ENCODE data around the gene DSP. TPM values are rescaled to one million over a fixed set of nuclear protein-coding genes. Genes with fewer than 3 reads are reported as not detected.

DSP gene
- total RNA-seq, 1 donor from 2014 or later = 305 TPM

- DNase-seq (ENCODE audit: missing footprints) (no peak), ATAC-seq (no peak)
- intact Hi-C loops (cut with DNase I) = no loop called here
These were observed 89.3 kb downstream of the DSP start for GRCh38 chr6:7630792-7631191.

GRCh38 chr6:7631466-7631865 is 90.0 kb downstream of the DSP start:
- ATAC-seq (no peak), DNase-seq (ENCODE audit: missing footprints) (no peak)
- intact Hi-C loops (cut with DNase I) = no loop called here

- no peak for ATAC-seq
- intact Hi-C loops (cut with DNase I) = no loop called here
These were observed 91.2 kb downstream of the DSP start for GRCh38 chr6:7632501-7633290.

GRCh38 chr6:7633361-7633760 is 91.9 kb downstream of the DSP start:
- DNase-seq (ENCODE audit: missing footprints) (no peak), ATAC-seq (no peak)
- intact Hi-C loops (cut with DNase I) = no loop called here

More at GRCh38 chr6:7632501-7633290, 91.2 kb downstream of the DSP start:
- DNase-seq (ENCODE audit: missing footprints) = no peak

- DNase-seq (ENCODE audit: missing footprints) = no peak
- ATAC-seq = no peak
- intact Hi-C loops (cut with DNase I) = no loop called here
These were observed 94.7 kb downstream of the DSP start for GRCh38 chr6:7636151-7636550.

Other genes starting within 250 kb of the DSP start
- gene SSR1, start 228.5 kb upstream of the DSP start, total RNA-seq = 58.5 TPM
- gene CAGE1, start 151.9 kb upstream of the DSP start, total RNA-seq = 0.11 TPM
- 12.4 TPM for gene RIOK1, start 151.9 kb upstream of the DSP start, total RNA-seq
- 16.2 TPM for gene SNRNP48, start 48.5 kb downstream of the DSP start, total RNA-seq
- 1.6 TPM for gene BMP6, start 184.4 kb downstream of the DSP start, total RNA-seq